ENCODE measurements around the gene CMKLR1. TPM values are rescaled to one million over a fixed set of nuclear protein-coding genes. Genes with fewer than 3 reads are reported as not detected.

The CMKLR1 gene
- total RNA-seq, 1 experiment from 2014 or later: 1.3 TPM

- Histone ChIP-seq H3K36me3 (no peaks in the 10 kb centered on the region), H3K27me3 (no peaks in the 10 kb centered on the region), H3K4me3 (no peak overlapping the region), H3K9me3 (no peaks in the 10 kb centered on the region)
- no peak for DNase-seq
These were observed 7.9 kb upstream of the CMKLR1 start for GRCh38 chr12:108346727-108347710.

GRCh38 chr12:108345716-108346633, 6.9 kb upstream of the CMKLR1 start:
- no peaks in the 10 kb centered on the region for H3K36me3 ChIP-seq
- no peaks in the 10 kb centered on the region for H3K9me3 ChIP-seq
- no peak overlapping the region for H3K4me3 ChIP-seq
- DNase-seq: no peak
- H3K27me3 ChIP-seq: no peaks in the 10 kb centered on the region

- H3K4me3 ChIP-seq: no peak overlapping the region
- DNase-seq: peak; percentile 53
- H3K27me3 ChIP-seq: no peaks in the 10 kb centered on the region
- H3K36me3 ChIP-seq: no peaks in the 10 kb centered on the region
- H3K9me3 ChIP-seq: no peaks in the 10 kb centered on the region
These were observed 3.9 kb upstream of the CMKLR1 start for GRCh38 chr12:108342985-108343384.

- H3K36me3 ChIP-seq: no peaks in the 10 kb centered on the region
- no peaks in the 10 kb centered on the region for H3K9me3 ChIP-seq
- DNase-seq: no peak
- no peak overlapping the region for H3K4me3 ChIP-seq
- no peaks in the 10 kb centered on the region for H3K27me3 ChIP-seq
These were observed 3.0 kb upstream of the CMKLR1 start for GRCh38 chr12:108341854-108342847.

GRCh38 chr12:108341356-108341755, 2.2 kb upstream of the CMKLR1 start:
- no peaks in the 10 kb centered on the region for H3K36me3 ChIP-seq
- no peak for DNase-seq
- H3K27me3 ChIP-seq: no peaks in the 10 kb centered on the region
- no peak overlapping the region for H3K4me3 ChIP-seq
- no peaks in the 10 kb centered on the region for H3K9me3 ChIP-seq

- DNase-seq: no peak
- H3K4me3 ChIP-seq: no peak overlapping the region
- no peaks in the 10 kb centered on the region for H3K36me3 ChIP-seq
- H3K27me3 ChIP-seq: no peaks in the 10 kb centered on the region
- H3K9me3 ChIP-seq: no peaks in the 10 kb centered on the region
These were observed 926 bp upstream of the CMKLR1 start for GRCh38 chr12:108340037-108340436.

- H3K9me3 ChIP-seq: no peaks in the 10 kb centered on the region
- peak; percentile 41 for DNase-seq
- H3K27me3 ChIP-seq: no peaks in the 10 kb centered on the region
- no peaks in the 10 kb centered on the region for H3K36me3 ChIP-seq
- H3K4me3 ChIP-seq: no peak overlapping the region
These were observed 1.6 kb downstream of the CMKLR1 start for GRCh38 chr12:108337235-108338223.

GRCh38 chr12:108335349-108336119, 3.6 kb downstream of the CMKLR1 start:
- Histone ChIP-seq H3K27me3 (no peaks in the 10 kb centered on the region), H3K9me3 (no peaks in the 10 kb centered on the region), H3K36me3 (no peaks in the 10 kb centered on the region), H3K4me3 (no peak overlapping the region)
- DNase-seq: no peak

GRCh38 chr12:108333898-108334699, 5.0 kb downstream of the CMKLR1 start:
- no peaks in the 10 kb centered on the region for H3K36me3 ChIP-seq
- H3K9me3 ChIP-seq: no peaks in the 10 kb centered on the region
- no peaks in the 10 kb centered on the region for H3K27me3 ChIP-seq
- H3K4me3 ChIP-seq: no peak overlapping the region
- peak; percentile 58 for DNase-seq

GRCh38 chr12:108332791-108333382, 6.2 kb downstream of the CMKLR1 start:
- no peaks in the 10 kb centered on the region for H3K9me3 ChIP-seq
- peak; percentile 81 for DNase-seq

GRCh38 chr12:108328420-108328819, 10.7 kb downstream of the CMKLR1 start:
- no peaks in the 10 kb centered on the region for H3K27me3 ChIP-seq
- H3K9me3 ChIP-seq: no peaks in the 10 kb centered on the region

More at GRCh38 chr12:108332791-108333382, 6.2 kb downstream of the CMKLR1 start:
- H3K36me3 ChIP-seq: no peaks in the 10 kb centered on the region
- H3K4me3 ChIP-seq: no peak overlapping the region
- no peaks in the 10 kb centered on the region for H3K27me3 ChIP-seq

GRCh38 chr12:108327621-108328344, 11.3 kb downstream of the CMKLR1 start:
- no peaks in the 10 kb centered on the region; the same call in 1 of the 2 replicates for H3K36me3 ChIP-seq
- H3K9me3 ChIP-seq: no peaks in the 10 kb centered on the region
- DNase-seq: no peak
- no peaks in the 10 kb centered on the region for H3K27me3 ChIP-seq
- H3K4me3 ChIP-seq: no peak overlapping the region

More at GRCh38 chr12:108328420-108328819, 10.7 kb downstream of the CMKLR1 start:
- no peak for DNase-seq
- H3K4me3 ChIP-seq: no peak overlapping the region
- no peaks in the 10 kb centered on the region; the same call in 1 of the 2 replicates for H3K36me3 ChIP-seq

All from MG63 (cell line).